Activated CD8-positive, alpha-beta T cell treated with anti-CD3 and anti-CD28 coated beads, Interleukin-2, amount 10 ng/mL, durations not matched to agents 7 days and 5 days (primary cell): ENCODE measurements around the gene GTF2IRD2. TPM values are rescaled to one million over a fixed set of nuclear protein-coding genes. Genes with fewer than 3 reads are reported as not detected.
"Not testable (repeated sequence)": the region's sequence is repeated elsewhere in the genome, so short reads cannot be mapped to it uniquely, and the experiment has no call there.

Experiments used
- ATAC-seq: fragments of 150-1000 bp; cut with Tn5 transposase; one replicate; pipeline ENCODE4 v1.10.0; 2021; ENCODE audit warnings: moderate library complexity
- CTCF ChIA-PET: fragments of 350-600 bp; sonication (Branson Sonifier 250); formaldehyde crosslinking; loops from one replicate; lab custom pipeline; 2021; ENCODE audit warnings: antibody characterized with exemption; lab: Charles Lee
- POLR2A ChIA-PET: fragments of 350-600 bp; sonication (Branson Sonifier 250); formaldehyde crosslinking; loops from one replicate; lab custom pipeline; 2021; ENCODE audit warnings: antibody characterized with exemption; lab: Charles Lee
- DNase-seq: peaks from one replicate; pipeline ENCODE4 v3.0.0-alpha.2; 2020
- H3K27ac Mint-ChIP-seq: one replicate; pipeline ENCODE4 v1.8.0; 2021; ENCODE audit warnings: mild to moderate bottlenecking, mixed read lengths
- H3K27me3 Mint-ChIP-seq: one replicate; pipeline ENCODE4 v1.8.0; 2021; ENCODE audit warnings: low read depth, mixed read lengths
- H3K36me3 Mint-ChIP-seq: one replicate; pipeline ENCODE4 v1.8.0; 2021; ENCODE audit warnings: low read depth, mixed read lengths
- H3K4me1 Mint-ChIP-seq: one replicate; pipeline ENCODE4 v1.8.0; 2021; ENCODE audit warnings: low read depth, mixed read lengths
- H3K4me3 Mint-ChIP-seq: one replicate; pipeline ENCODE4 v1.8.0; 2021; ENCODE audit warnings: mild to moderate bottlenecking, mixed read lengths
- H3K9me3 Mint-ChIP-seq: one replicate; pipeline ENCODE4 v1.8.0; 2022; ENCODE audit warnings: mixed read lengths; ENCODE audit not compliant: insufficient read depth
- total RNA-seq, 2 experiments: library from RNA; stranded (reverse); gene quantifications; one replicate each; pipeline ENCODE4 v1.2.3, GENCODE V29; 2021

GTF2IRD2 gene
- total RNA-seq, 2 experiments from 2014 or later: 8.3 to 10.8 TPM

DNA sequence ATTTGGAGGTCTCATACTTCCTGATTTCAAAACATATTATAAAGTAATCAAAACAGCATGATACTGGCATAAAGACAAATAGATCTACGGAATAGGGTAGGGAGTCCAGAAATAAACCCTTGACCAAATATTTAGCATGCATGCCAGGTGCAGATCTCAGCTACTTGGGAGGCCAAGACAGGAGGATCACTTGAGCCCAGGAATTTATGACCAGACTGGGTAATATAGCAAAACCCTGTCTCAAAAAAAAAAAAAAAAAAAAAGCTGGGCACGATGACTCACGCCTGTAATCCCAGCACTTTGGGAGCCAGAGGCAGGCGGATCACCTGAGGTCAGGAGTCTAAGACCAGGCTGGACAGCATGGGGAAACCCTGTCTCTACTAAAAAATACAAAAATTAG lies 21.4 kb downstream of the GTF2IRD2 start:
- H3K36me3 Mint-ChIP-seq, POLR2A ChIA-PET, ATAC-seq, H3K4me3 Mint-ChIP-seq, H3K27ac Mint-ChIP-seq, H3K4me1 Mint-ChIP-seq, H3K27me3 Mint-ChIP-seq, CTCF ChIA-PET, DNase-seq, H3K9me3 Mint-ChIP-seq: not testable (repeated sequence)

DNA sequence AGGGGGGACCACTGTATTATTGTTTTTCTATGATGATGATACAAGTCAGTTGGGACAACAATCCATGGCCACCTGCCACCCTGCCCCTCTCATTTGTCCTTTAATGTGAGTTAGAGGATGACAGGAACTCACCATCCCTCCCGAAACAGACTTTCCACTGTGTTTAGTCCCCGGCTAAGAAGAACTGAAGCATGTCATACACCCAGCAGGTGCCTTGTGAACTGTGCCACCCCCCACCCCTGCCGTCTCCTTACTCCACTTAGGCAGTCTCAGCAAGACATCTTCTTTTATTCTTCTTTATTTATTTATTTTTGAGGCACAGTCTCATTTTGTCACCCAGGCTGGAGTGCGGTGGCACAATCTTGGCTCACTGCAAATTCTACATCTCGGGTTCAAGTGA lies 30.1 kb downstream of the GTF2IRD2 start:
- POLR2A ChIA-PET, H3K4me1 Mint-ChIP-seq, H3K27ac Mint-ChIP-seq, DNase-seq, CTCF ChIA-PET, H3K27me3 Mint-ChIP-seq, ATAC-seq, H3K36me3 Mint-ChIP-seq, H3K4me3 Mint-ChIP-seq, H3K9me3 Mint-ChIP-seq: not testable (repeated sequence)

DNA sequence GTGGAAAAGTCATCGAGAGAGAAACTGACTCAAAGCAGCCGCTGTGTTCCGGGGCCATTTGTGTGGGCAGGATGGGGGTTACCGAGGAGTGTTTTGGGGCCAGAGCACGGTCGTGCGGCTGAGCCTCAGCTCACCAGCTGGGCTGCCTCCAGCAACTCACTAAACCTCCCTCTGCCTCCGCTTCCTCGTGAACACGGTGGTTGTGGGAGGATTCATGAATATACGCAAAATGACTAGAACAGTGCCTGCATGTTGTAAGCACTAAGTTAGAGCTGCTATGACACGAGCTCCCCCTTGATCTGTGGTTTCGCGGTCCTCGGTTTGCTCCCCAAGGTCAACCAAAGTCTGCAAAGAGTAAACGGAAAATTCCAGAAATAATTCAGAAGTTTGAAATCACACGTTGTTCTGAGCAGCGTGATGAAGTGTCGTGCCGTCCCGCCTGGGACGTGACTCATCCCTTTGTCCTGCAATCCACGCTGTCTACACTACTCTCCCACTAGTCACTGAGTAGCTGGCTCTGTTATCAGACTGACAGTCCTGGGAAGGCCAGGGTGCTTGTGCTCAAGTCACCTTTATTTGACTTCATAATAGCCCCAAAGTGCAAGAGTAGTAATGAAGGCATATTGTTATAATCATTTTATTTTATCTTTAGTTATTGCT lies 31.1 kb downstream of the GTF2IRD2 start:
- POLR2A ChIA-PET, CTCF ChIA-PET: not testable (repeated sequence)

DNA sequence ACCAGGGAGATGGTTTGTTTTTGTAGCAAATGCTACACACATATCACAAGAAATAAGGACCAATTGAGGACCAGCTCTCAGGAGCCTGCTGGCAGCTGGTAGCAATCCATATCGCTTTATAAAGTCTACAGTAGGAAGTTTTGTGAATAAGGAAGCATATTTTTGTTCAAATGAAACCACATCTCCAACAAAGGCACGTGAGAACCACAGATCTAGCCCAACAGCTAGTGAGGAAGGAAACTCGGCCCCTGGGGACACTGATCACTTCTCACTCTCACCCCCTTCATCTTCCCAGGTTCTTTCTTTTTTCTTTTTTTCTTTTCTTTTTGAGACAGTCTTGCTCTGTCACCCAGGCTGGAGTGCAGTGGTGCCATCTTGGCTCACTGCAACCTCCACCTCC lies 35.5 kb downstream of the GTF2IRD2 start:
- H3K4me3 Mint-ChIP-seq, H3K9me3 Mint-ChIP-seq, H3K4me1 Mint-ChIP-seq, CTCF ChIA-PET, ATAC-seq, H3K27ac Mint-ChIP-seq, DNase-seq, H3K27me3 Mint-ChIP-seq, POLR2A ChIA-PET, H3K36me3 Mint-ChIP-seq: not testable (repeated sequence)

More for the DNA sequence above, 31.1 kb downstream of the GTF2IRD2 start:
- ATAC-seq: peak; percentile 23
- not testable (repeated sequence) for H3K9me3 Mint-ChIP-seq, H3K4me1 Mint-ChIP-seq, DNase-seq, H3K27me3 Mint-ChIP-seq, H3K4me3 Mint-ChIP-seq, H3K36me3 Mint-ChIP-seq, H3K27ac Mint-ChIP-seq

DNA sequence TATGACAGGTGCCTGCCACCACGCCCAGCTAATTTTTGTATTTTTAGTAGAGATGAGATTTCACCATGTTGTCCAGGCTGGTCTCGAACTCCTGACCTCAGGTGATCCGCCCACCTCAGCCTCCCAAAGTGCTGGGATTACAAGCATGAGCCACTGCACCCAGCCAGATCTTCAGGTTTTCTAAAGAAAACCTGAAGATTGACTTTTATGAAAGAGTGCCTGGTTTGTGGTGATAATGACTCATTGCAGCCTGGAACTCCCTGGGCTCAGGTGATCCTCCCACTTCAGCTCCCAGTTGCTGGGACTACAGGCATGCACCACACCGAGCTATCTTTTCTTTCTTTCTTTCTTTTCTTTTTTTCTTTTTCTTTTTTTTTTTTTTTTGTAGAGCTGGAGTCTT lies 52.8 kb downstream of the GTF2IRD2 start:
- H3K4me1 Mint-ChIP-seq, H3K9me3 Mint-ChIP-seq, H3K27ac Mint-ChIP-seq, POLR2A ChIA-PET, CTCF ChIA-PET, H3K4me3 Mint-ChIP-seq, H3K27me3 Mint-ChIP-seq, DNase-seq, H3K36me3 Mint-ChIP-seq, ATAC-seq: not testable (repeated sequence)

DNA sequence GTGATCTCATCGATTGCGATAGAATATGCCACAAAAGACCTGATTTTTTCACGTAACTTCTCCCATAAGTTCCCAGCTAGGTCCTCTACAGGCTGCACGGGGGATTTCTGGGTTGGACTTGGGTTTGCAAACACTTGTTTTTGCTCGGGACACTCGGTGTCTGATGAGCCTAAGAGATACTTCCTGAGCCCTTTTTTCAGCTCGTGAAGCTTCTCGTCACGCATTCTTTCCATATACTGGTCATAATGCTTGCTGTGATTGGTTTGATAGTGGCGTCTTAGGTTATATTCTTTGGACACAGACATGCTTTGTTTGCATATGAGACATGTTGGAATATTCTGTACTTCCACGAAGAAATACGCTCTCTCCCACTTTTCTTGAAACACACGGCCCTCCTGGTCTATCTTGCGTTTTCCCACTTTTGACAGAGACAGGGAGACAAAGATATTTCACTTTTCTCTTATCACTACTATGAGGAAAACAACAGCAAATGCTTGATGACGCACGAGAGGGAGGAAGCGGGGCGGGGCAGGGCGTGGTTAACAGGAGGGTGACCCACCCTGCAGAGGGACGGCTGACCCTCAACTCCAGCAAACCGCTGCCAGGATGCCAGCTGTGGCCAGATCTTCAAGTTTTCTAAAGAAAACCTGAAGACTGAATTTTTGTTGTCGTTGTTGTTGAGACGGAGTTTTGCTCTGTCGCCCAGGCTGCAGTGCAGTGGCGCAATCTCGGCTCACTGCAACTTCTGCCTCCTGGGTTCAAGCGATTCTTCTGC lies 53.4 kb downstream of the GTF2IRD2 start:
- H3K36me3 Mint-ChIP-seq, DNase-seq, CTCF ChIA-PET, H3K4me3 Mint-ChIP-seq, POLR2A ChIA-PET, H3K27ac Mint-ChIP-seq, H3K9me3 Mint-ChIP-seq, H3K27me3 Mint-ChIP-seq, H3K4me1 Mint-ChIP-seq, ATAC-seq: not testable (repeated sequence)

DNA sequence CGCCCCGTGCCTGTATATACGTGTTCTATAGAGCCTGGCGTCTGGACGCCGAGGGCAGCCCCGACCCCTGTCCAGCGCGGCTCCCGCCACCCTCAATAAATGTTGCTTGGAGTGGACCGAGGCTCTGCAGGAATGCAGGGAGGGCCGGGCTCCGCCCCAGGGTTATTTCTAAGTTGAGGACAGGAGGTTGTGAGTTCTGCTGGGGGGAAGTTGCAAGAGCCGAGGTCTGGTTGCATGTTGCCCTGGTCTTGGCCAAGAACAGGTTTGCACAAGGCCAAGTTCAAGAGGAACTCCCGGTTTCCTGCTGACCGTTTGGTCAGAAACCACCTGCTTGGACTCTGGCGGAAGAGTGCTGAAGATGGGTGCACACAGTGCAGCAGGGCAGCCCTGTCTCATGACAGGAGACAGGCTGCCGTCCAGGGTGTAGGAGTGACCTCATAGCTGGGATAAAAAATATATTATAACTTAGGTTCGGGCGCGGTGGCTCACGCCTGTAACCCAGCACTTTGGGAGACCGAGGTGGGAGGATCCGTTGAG lies 62.1 kb downstream of the GTF2IRD2 start:
- POLR2A ChIA-PET, H3K27me3 Mint-ChIP-seq, CTCF ChIA-PET, H3K27ac Mint-ChIP-seq, H3K36me3 Mint-ChIP-seq, ATAC-seq, DNase-seq, H3K4me1 Mint-ChIP-seq, H3K9me3 Mint-ChIP-seq, H3K4me3 Mint-ChIP-seq: not testable (repeated sequence)

DNA sequence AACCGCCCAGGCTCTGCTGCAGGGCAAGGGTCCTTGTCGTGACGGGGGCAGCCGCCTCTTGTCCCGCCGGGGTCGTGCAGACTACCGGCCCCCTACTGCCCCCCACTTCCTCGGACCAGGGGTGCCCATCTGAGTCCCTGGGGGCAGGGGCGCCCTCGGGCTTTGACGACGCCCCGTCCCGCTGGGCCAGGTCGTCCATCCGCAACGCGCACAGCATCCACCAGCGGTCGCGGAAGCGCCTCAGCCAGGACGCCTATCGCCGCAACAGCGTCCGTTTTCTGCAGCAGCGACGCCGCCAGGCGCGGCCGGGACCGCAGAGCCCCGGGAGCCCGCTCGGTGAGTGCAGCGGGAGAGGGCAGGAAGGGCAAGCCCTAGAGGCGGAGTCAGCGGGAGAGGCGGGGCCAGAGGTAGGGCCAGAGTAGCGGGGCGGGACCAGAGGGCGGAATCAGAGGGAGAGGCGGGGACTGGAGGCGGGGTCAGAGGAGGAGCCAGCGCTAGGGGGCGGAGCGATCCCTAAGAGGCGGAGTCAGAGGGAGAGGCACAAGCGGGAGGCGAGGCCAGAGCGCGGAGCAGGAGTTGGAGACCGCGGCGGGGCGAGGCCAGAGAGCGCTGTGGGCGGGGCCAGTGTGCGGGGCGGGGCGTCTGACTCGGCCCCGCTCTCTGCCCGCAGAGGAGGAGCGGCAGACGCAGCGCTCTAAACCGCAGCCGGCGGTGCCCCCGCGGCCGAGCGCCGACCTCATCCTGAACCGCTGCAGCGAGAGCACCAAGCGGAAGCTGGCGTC lies 62.8 kb downstream of the GTF2IRD2 start:
- H3K27ac Mint-ChIP-seq, H3K27me3 Mint-ChIP-seq, CTCF ChIA-PET, H3K9me3 Mint-ChIP-seq, H3K36me3 Mint-ChIP-seq, H3K4me3 Mint-ChIP-seq, POLR2A ChIA-PET, H3K4me1 Mint-ChIP-seq: not testable (repeated sequence)
- DNase-seq: peak; percentile 92
- peak; percentile 96 for ATAC-seq

DNA sequence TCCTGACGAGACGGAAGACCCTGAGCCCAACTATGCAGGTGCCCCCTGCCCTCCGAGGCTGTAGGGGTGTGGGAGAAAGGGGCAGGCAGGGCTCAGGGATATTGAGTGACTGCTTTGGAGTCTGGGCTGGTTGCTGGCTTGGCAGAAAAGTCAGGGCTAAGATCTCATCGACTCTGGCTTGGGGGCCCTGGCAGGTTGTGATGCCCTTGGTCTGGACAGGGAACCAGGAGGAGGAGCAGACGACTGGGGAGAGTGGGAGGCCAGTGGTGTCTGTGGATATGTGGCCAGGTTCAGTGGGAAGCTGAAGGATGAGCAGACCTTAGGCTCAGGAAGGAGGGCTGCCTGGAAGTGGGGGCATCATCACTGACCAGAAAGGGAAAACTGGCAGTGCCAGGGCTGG lies 67.8 kb downstream of the GTF2IRD2 start:
- DNase-seq, ATAC-seq, H3K4me3 Mint-ChIP-seq, H3K4me1 Mint-ChIP-seq, CTCF ChIA-PET, H3K27me3 Mint-ChIP-seq, H3K27ac Mint-ChIP-seq, H3K9me3 Mint-ChIP-seq, POLR2A ChIA-PET, H3K36me3 Mint-ChIP-seq: not testable (repeated sequence)

DNA sequence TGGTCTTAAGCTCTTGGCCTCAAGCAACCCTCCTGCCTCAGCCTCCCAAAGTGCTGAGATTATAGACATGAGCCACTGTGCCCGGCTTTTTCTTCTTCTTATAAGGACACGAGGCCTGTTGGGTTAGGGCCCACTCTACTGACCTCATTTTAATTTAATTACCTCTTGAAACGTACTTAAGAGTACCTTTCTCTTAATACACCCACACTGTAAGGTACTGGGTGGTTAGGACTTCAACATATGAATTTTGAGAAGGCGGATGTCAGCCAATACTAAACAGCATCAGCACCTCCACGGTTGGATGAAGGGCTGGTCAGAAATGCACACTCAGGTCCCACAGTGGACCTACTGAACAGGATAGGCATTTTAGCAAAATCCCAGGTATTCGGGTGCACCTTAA lies 69.7 kb downstream of the GTF2IRD2 start:
- ATAC-seq, H3K4me1 Mint-ChIP-seq, CTCF ChIA-PET, H3K36me3 Mint-ChIP-seq, H3K9me3 Mint-ChIP-seq, H3K4me3 Mint-ChIP-seq, H3K27ac Mint-ChIP-seq, H3K27me3 Mint-ChIP-seq, DNase-seq, POLR2A ChIA-PET: not testable (repeated sequence)

DNA sequence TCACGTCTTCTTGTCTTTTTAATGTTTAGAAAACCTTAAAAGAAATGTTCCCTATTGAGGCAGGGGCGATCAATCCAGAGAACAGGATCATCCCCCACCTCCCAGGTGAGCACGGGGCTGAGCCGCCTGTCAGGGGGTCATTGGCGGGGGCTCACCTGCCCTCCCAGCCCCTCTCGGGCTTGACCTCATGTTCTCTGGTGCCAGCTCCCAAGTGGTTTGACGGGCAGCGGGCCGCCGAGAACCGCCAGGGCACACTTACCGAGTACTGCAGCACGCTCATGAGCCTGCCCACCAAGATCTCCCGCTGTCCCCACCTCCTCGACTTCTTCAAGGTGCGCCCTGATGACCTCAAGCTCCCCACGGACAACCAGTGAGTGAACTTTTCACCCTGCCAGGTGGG lies 72.4 kb downstream of the GTF2IRD2 start:
- H3K9me3 Mint-ChIP-seq, DNase-seq, H3K27me3 Mint-ChIP-seq, H3K27ac Mint-ChIP-seq, H3K4me1 Mint-ChIP-seq, POLR2A ChIA-PET, CTCF ChIA-PET, H3K36me3 Mint-ChIP-seq, ATAC-seq, H3K4me3 Mint-ChIP-seq: not testable (repeated sequence)

DNA sequence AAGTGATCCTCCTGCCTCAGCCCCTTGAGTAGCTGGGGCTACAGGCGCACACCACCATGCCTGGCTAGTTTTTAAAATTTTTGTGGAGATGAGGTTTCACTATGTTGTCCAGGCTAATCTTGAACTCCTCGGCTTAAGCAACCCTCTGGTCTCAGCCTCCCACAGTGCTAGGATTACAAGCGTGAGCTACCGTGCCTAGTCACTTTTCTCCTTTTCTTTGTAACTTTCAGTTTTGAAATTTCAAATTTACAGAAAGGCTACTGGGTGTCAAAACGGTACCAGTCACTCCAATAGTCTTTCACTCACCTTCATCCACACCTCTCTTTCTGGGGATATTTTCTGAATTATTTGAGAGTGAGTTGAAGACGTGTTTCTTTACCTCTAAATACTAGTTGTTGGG lies 76.3 kb downstream of the GTF2IRD2 start:
- DNase-seq, H3K4me1 Mint-ChIP-seq, POLR2A ChIA-PET, H3K27me3 Mint-ChIP-seq, H3K4me3 Mint-ChIP-seq, CTCF ChIA-PET, H3K9me3 Mint-ChIP-seq, ATAC-seq, H3K27ac Mint-ChIP-seq, H3K36me3 Mint-ChIP-seq: not testable (repeated sequence)
